Measurements from ENCODE around the gene KRT75. TPM values are rescaled to one million over a fixed set of nuclear protein-coding genes. Genes with fewer than 3 reads are reported as not detected.

The KRT75 gene
- polyA plus RNA-seq, 1 donor from 2014 or later: not detected

- H3K36me3 Mint-ChIP-seq: no peaks in the 10 kb centered on the region
- no peak overlapping the region for H3K27ac Mint-ChIP-seq
- no peaks in the 10 kb centered on the region for H3K9me3 Mint-ChIP-seq
- H3K4me3 Mint-ChIP-seq: no peak overlapping the region
- H3K27me3 Mint-ChIP-seq: peaks cover 12% of the 10 kb centered on the region
- no peaks in the 10 kb centered on the region for H3K4me1 Mint-ChIP-seq
Measured at GRCh38 chr12:52434760-52435530, 774 bp upstream of the KRT75 start.

GRCh38 chr12:52433501-52434080 lies 580 bp downstream of the KRT75 start:
- H3K36me3 Mint-ChIP-seq: no peaks in the 10 kb centered on the region
- H3K27ac Mint-ChIP-seq: no peak overlapping the region
- H3K4me3 Mint-ChIP-seq: no peak overlapping the region

GRCh38 chr12:52432559-52433207 lies 1.5 kb downstream of the KRT75 start:
- H3K4me3 Mint-ChIP-seq: no peak overlapping the region
- no peak overlapping the region for H3K27ac Mint-ChIP-seq
- no peaks in the 10 kb centered on the region for H3K4me1 Mint-ChIP-seq
- H3K9me3 Mint-ChIP-seq: no peaks in the 10 kb centered on the region
- no peaks in the 10 kb centered on the region for H3K36me3 Mint-ChIP-seq
- H3K27me3 Mint-ChIP-seq: peaks cover 18% of the 10 kb centered on the region

More at GRCh38 chr12:52433501-52434080, 580 bp downstream of the KRT75 start:
- Mint-ChIP-seq H3K27me3 (peaks cover 18% of the 10 kb centered on the region), H3K9me3 (no peaks in the 10 kb centered on the region), H3K4me1 (no peaks in the 10 kb centered on the region)

DNA sequence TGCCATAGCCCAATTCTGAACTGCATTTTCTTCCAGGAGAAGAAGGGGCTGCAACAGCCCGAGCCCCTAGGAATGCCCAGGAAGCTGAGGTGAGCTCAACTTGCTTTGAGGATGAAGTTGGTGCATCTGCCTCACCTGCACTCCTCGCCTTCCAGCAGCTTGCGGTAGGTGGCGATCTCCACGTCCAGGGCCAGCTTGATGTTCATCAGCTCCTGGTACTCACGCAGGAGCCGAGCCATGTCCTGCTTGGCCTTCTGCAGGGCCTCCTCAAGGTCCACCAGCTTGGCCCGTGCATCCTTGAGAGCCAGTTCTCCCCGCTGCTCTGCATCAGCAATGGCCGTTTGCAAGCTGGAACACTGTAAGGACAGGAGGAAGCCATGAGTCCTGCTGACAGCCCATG lies 6.0 kb downstream of the KRT75 start:
- Mint-ChIP-seq H3K4me1 (no peaks in the 10 kb centered on the region), H3K36me3 (peaks cover 1% of the 10 kb centered on the region), H3K27ac (no peak overlapping the region), H3K9me3 (no peaks in the 10 kb centered on the region), H3K27me3 (peaks cover 24% of the 10 kb centered on the region), H3K4me3 (no peak overlapping the region)

- H3K4me3 Mint-ChIP-seq: no peak overlapping the region
- H3K9me3 Mint-ChIP-seq: no peaks in the 10 kb centered on the region
- H3K27me3 Mint-ChIP-seq: peaks cover 24% of the 10 kb centered on the region
- peaks cover 1% of the 10 kb centered on the region for H3K36me3 Mint-ChIP-seq
- H3K27ac Mint-ChIP-seq: no peak overlapping the region
- H3K4me1 Mint-ChIP-seq: no peaks in the 10 kb centered on the region
Measured at GRCh38 chr12:52427083-52427482, 7.1 kb downstream of the KRT75 start.

- Mint-ChIP-seq H3K27ac (no peak overlapping the region), H3K4me1 (no peaks in the 10 kb centered on the region), H3K4me3 (no peak overlapping the region), H3K36me3 (peaks cover 1% of the 10 kb centered on the region), H3K27me3 (peaks cover 24% of the 10 kb centered on the region), H3K9me3 (no peaks in the 10 kb centered on the region)
Measured at GRCh38 chr12:52426034-52426433, 8.1 kb downstream of the KRT75 start.

- Mint-ChIP-seq H3K27me3 (peaks cover 24% of the 10 kb centered on the region), H3K27ac (no peak overlapping the region), H3K4me1 (no peaks in the 10 kb centered on the region), H3K36me3 (peaks cover 1% of the 10 kb centered on the region), H3K9me3 (no peaks in the 10 kb centered on the region), H3K4me3 (no peak overlapping the region)
Measured at GRCh38 chr12:52425466-52425865, 8.7 kb downstream of the KRT75 start.

DNA sequence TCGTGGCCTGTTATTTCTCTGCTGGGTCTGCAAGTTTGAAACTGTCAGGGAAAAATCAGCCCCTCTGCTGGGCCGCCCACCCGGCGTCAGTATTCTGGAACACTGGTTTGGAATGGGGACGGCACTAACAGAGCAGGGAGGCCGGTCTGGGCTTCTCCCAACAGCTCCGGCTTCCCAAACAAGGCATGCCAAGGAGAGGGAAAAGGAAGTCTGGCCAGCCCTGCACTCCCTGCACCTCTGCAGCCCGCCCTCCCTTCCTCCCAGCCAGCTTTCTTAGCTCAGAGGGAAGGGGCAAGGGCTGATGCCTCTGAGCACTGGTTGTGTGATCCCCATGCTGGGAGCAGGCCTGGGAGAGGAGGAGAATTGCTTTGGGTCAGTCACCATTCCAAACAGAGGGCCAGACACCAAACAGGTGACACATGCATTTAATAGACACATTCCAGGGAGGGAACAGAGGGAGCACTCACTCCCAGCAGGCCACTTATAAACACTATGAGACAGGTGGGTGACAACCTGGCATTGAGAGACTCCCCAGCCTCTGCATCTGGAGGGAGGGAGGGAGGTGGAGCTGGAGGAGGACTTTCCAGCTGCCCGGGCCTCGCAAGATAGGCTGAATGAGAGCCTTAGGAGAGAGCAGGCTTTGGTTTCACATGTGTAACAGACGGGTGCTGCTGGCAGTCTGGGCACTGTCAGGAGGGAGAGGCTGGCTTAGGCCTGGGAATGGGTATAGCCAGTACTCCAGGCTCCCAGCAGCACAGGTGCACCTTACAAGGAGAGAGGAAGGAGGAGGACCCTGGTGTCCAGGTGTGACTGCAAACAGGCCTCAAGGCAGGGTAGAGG lies 10.3 kb downstream of the KRT75 start:
- H3K4me1 Mint-ChIP-seq: no peaks in the 10 kb centered on the region
- H3K27me3 Mint-ChIP-seq: peaks cover 21% of the 10 kb centered on the region
- H3K9me3 Mint-ChIP-seq: no peaks in the 10 kb centered on the region
- H3K36me3 Mint-ChIP-seq: peaks cover 1% of the 10 kb centered on the region
- no peak overlapping the region for H3K4me3 Mint-ChIP-seq
- peak overlapping the region in 1 of 3 donors; percentile 33 for H3K27ac Mint-ChIP-seq

GRCh38 chr12:52423035-52423434 lies 11.1 kb downstream of the KRT75 start:
- H3K27me3 Mint-ChIP-seq: peaks cover 19% of the 10 kb centered on the region
- H3K36me3 Mint-ChIP-seq: peaks cover 1% of the 10 kb centered on the region
- H3K4me1 Mint-ChIP-seq: no peaks in the 10 kb centered on the region
- no peak overlapping the region for H3K4me3 Mint-ChIP-seq
- H3K9me3 Mint-ChIP-seq: no peaks in the 10 kb centered on the region
- no peak overlapping the region for H3K27ac Mint-ChIP-seq

GRCh38 chr12:52419656-52420055 lies 14.5 kb downstream of the KRT75 start:
- no peak overlapping the region for H3K27ac Mint-ChIP-seq
- H3K4me3 Mint-ChIP-seq: no peak overlapping the region
- peaks cover 17% of the 10 kb centered on the region for H3K27me3 Mint-ChIP-seq
- H3K4me1 Mint-ChIP-seq: no peaks in the 10 kb centered on the region
- no peaks in the 10 kb centered on the region for H3K9me3 Mint-ChIP-seq
- peaks cover 1% of the 10 kb centered on the region for H3K36me3 Mint-ChIP-seq

GRCh38 chr12:52418576-52419110 lies 15.5 kb downstream of the KRT75 start:
- no peaks in the 10 kb centered on the region for H3K36me3 Mint-ChIP-seq
- H3K4me3 Mint-ChIP-seq: no peak overlapping the region
- peaks cover 13% of the 10 kb centered on the region for H3K27me3 Mint-ChIP-seq
- no peaks in the 10 kb centered on the region for H3K9me3 Mint-ChIP-seq
- no peak overlapping the region for H3K27ac Mint-ChIP-seq
- no peaks in the 10 kb centered on the region for H3K4me1 Mint-ChIP-seq

GRCh38 chr12:52417740-52418139 lies 16.4 kb downstream of the KRT75 start:
- H3K27me3 Mint-ChIP-seq: peaks cover 11% of the 10 kb centered on the region
- no peaks in the 10 kb centered on the region for H3K9me3 Mint-ChIP-seq
- no peaks in the 10 kb centered on the region for H3K36me3 Mint-ChIP-seq
- H3K27ac Mint-ChIP-seq: no peak overlapping the region
- no peak overlapping the region for H3K4me3 Mint-ChIP-seq
- no peaks in the 10 kb centered on the region for H3K4me1 Mint-ChIP-seq

DNA sequence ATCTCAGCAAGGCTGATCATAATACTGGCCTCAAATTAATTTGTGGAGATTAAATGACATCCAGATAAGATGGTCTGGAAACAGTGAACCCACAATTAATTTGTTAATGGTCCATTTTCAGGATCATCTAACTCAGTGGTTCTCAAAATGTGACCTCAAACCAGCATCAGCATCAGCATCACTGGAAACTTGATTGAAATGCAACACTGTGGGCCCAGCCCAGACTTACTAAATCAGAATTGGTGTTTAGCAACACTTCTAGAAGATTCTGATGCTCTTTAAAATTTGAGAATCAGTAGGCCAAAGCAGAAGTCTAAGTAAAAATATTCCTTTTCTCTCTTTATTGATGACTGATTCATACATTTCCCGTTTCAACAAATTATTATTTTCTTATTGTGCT lies 17.4 kb downstream of the KRT75 start:
- H3K4me1 Mint-ChIP-seq: no peaks in the 10 kb centered on the region
- H3K36me3 Mint-ChIP-seq: no peaks in the 10 kb centered on the region
- no peak overlapping the region for H3K4me3 Mint-ChIP-seq
- H3K27ac Mint-ChIP-seq: no peak overlapping the region
- H3K9me3 Mint-ChIP-seq: no peaks in the 10 kb centered on the region
- H3K27me3 Mint-ChIP-seq: peaks cover 9% of the 10 kb centered on the region

DNA sequence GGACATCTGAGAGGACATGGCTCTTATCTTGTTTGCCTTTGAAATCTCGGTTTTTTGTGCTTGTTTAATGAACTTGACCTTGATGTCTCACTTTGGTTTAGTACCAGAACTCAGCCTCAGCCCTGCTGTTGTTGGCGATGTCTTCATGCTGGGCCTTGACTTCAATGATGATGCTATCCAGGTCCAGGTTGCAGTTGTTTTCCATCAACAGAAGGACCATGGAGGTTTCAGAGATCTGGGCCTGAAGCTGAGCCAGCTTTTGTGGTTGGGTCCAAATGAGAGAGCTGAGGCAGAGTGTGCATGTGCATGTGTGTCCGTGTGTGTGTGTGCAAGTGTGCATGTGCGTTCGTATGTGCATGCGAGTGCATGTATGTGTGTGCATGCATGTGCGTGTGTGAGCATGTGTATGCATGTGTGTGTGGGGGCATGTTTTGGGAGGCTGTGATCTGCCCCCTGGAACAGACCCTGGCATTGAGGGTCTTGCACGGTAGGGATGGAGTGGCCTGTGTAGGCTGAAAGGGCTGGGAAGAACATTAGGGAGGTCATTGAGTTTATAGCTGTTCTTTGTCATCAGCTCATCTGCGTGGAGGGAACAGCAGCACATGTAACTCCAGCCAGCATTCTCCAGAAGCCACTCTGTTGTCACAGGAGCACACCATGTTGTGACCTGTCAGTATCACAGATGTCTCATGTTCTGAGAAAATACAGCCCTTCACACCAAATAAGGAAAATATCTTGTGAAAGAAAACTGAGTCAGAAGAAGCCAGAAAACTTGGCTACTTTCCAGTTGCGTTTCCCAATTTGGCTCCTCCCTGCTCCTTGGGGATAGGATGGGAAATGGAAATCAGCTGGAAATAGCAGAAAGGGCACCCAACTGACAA lies 18.1 kb downstream of the KRT75 start:
- Mint-ChIP-seq H3K4me1 (no peaks in the 10 kb centered on the region), H3K9me3 (no peaks in the 10 kb centered on the region), H3K36me3 (no peaks in the 10 kb centered on the region), H3K27ac (peak overlapping the region in 1 of 3 donors; percentile 17), H3K27me3 (peaks cover 8% of the 10 kb centered on the region), H3K4me3 (no peak overlapping the region)
